Measurements from ENCODE around the gene INPP5E.

Gene INPP5E

GRCh38 chr9:136442265-136442664 is 2.6 kb upstream of the INPP5E start:
- Histone ChIP-seq H3K4me3 (ENCODE audit: low read length) (no peak overlapping the region), H3K9me3 (ENCODE audit: control insufficient read depth, low read length) (no peaks in the 10 kb centered on the region), H3K36me3 (ENCODE audit: control insufficient read depth, insufficient read depth, low read length, severe bottlenecking) (peaks cover 67% of the 10 kb centered on the region), H3K27me3 (replicated peaks; ENCODE audit: control insufficient read depth, insufficient read depth, low read length) (no peaks in the 10 kb centered on the region), H3K9ac (ENCODE audit: low read length) (no peak overlapping the region), H3K4me1 (ENCODE audit: control insufficient read depth, insufficient read depth, low read length) (peaks cover 16% of the 10 kb centered on the region)
- no peak for DNase-seq (ENCODE audit: low read depth)

GRCh38 chr9:136441681-136442245 is 2.1 kb upstream of the INPP5E start:
- Histone ChIP-seq H3K9me3 (ENCODE audit: control insufficient read depth, low read length) (no peaks in the 10 kb centered on the region), H3K4me1 (ENCODE audit: control insufficient read depth, insufficient read depth, low read length) (peaks cover 21% of the 10 kb centered on the region), H3K4me3 (ENCODE audit: low read length) (no peak overlapping the region), H3K36me3 (ENCODE audit: control insufficient read depth, insufficient read depth, low read length, severe bottlenecking) (peaks cover 62% of the 10 kb centered on the region), H3K27me3 (replicated peaks; ENCODE audit: control insufficient read depth, insufficient read depth, low read length) (no peaks in the 10 kb centered on the region), H3K9ac (ENCODE audit: low read length) (no peak overlapping the region)
- DNase-seq (ENCODE audit: low read depth), result no peak

- peaks cover 57% of the 10 kb centered on the region for H3K36me3 ChIP-seq (ENCODE audit: control insufficient read depth, insufficient read depth, low read length, severe bottlenecking)
Measured at GRCh38 chr9:136441191-136441680, 1.6 kb upstream of the INPP5E start.

GRCh38 chr9:136438548-136439480 is 831 bp downstream of the INPP5E start:
- DNase-seq (ENCODE audit: low read depth), result peak; percentile 59
- Histone ChIP-seq H3K4me1 (ENCODE audit: control insufficient read depth, insufficient read depth, low read length) (peaks cover 25% of the 10 kb centered on the region), H3K4me3 (ENCODE audit: low read length) (peak overlapping the region; percentile 87), H3K36me3 (ENCODE audit: control insufficient read depth, insufficient read depth, low read length, severe bottlenecking) (peaks cover 35% of the 10 kb centered on the region), H3K9me3 (ENCODE audit: control insufficient read depth, low read length) (no peaks in the 10 kb centered on the region), H3K27me3 (replicated peaks; ENCODE audit: control insufficient read depth, insufficient read depth, low read length) (no peaks in the 10 kb centered on the region), H3K9ac (ENCODE audit: low read length) (peak overlapping the region; percentile 90)

More at GRCh38 chr9:136441191-136441680, 1.6 kb upstream of the INPP5E start:
- peaks cover 25% of the 10 kb centered on the region for H3K4me1 ChIP-seq (ENCODE audit: control insufficient read depth, insufficient read depth, low read length)
- H3K27me3 ChIP-seq (replicated peaks; ENCODE audit: control insufficient read depth, insufficient read depth, low read length), result no peaks in the 10 kb centered on the region
- H3K9ac ChIP-seq (ENCODE audit: low read length), result no peak overlapping the region
- DNase-seq (ENCODE audit: low read depth), result no peak
- no peak overlapping the region for H3K4me3 ChIP-seq (ENCODE audit: low read length)
- H3K9me3 ChIP-seq (ENCODE audit: control insufficient read depth, low read length), result no peaks in the 10 kb centered on the region

- Histone ChIP-seq H3K27me3 (replicated peaks; ENCODE audit: control insufficient read depth, insufficient read depth, low read length) (no peaks in the 10 kb centered on the region), H3K4me1 (ENCODE audit: control insufficient read depth, insufficient read depth, low read length) (peaks cover 25% of the 10 kb centered on the region), H3K9ac (ENCODE audit: low read length) (peak overlapping the region; percentile 90), H3K36me3 (ENCODE audit: control insufficient read depth, insufficient read depth, low read length, severe bottlenecking) (peaks cover 27% of the 10 kb centered on the region), H3K4me3 (ENCODE audit: low read length) (peak overlapping the region; percentile 87), H3K9me3 (ENCODE audit: control insufficient read depth, low read length) (no peaks in the 10 kb centered on the region)
- DNase-seq (ENCODE audit: low read depth), result no peak
Measured at GRCh38 chr9:136437839-136438547, 1.7 kb downstream of the INPP5E start.

- H3K27me3 ChIP-seq (replicated peaks; ENCODE audit: control insufficient read depth, insufficient read depth, low read length), result no peaks in the 10 kb centered on the region
- H3K36me3 ChIP-seq (ENCODE audit: control insufficient read depth, insufficient read depth, low read length, severe bottlenecking), result peaks cover 27% of the 10 kb centered on the region
- peak overlapping the region; percentile 90 for H3K9ac ChIP-seq (ENCODE audit: low read length)
- no peaks in the 10 kb centered on the region for H3K9me3 ChIP-seq (ENCODE audit: control insufficient read depth, low read length)
- DNase-seq (ENCODE audit: low read depth), result peak; percentile 52
- H3K4me1 ChIP-seq (ENCODE audit: control insufficient read depth, insufficient read depth, low read length), result peaks cover 25% of the 10 kb centered on the region
- peak overlapping the region; percentile 87 for H3K4me3 ChIP-seq (ENCODE audit: low read length)
Measured at GRCh38 chr9:136437430-136437829, 2.2 kb downstream of the INPP5E start.

GRCh38 chr9:136436055-136436634 is 3.5 kb downstream of the INPP5E start:
- Histone ChIP-seq H3K4me1 (ENCODE audit: control insufficient read depth, insufficient read depth, low read length) (peaks cover 25% of the 10 kb centered on the region), H3K36me3 (ENCODE audit: control insufficient read depth, insufficient read depth, low read length, severe bottlenecking) (peaks cover 21% of the 10 kb centered on the region), H3K9me3 (ENCODE audit: control insufficient read depth, low read length) (no peaks in the 10 kb centered on the region), H3K27me3 (replicated peaks; ENCODE audit: control insufficient read depth, insufficient read depth, low read length) (no peaks in the 10 kb centered on the region), H3K9ac (ENCODE audit: low read length) (no peak overlapping the region), H3K4me3 (ENCODE audit: low read length) (no peak overlapping the region)
- no peak for DNase-seq (ENCODE audit: low read depth)

- no peak for DNase-seq (ENCODE audit: low read depth)
- peaks cover 20% of the 10 kb centered on the region for H3K4me1 ChIP-seq (ENCODE audit: control insufficient read depth, insufficient read depth, low read length)
- H3K9ac ChIP-seq (ENCODE audit: low read length), result no peak overlapping the region
- no peaks in the 10 kb centered on the region for H3K27me3 ChIP-seq (replicated peaks; ENCODE audit: control insufficient read depth, insufficient read depth, low read length)
- H3K9me3 ChIP-seq (ENCODE audit: control insufficient read depth, low read length), result no peaks in the 10 kb centered on the region
- H3K4me3 ChIP-seq (ENCODE audit: low read length), result no peak overlapping the region
- H3K36me3 ChIP-seq (ENCODE audit: control insufficient read depth, insufficient read depth, low read length, severe bottlenecking), result peaks cover 22% of the 10 kb centered on the region
Measured at GRCh38 chr9:136434580-136435169, 5.0 kb downstream of the INPP5E start.

GRCh38 chr9:136433849-136434579 is 5.6 kb downstream of the INPP5E start:
- H3K27me3 ChIP-seq (replicated peaks; ENCODE audit: control insufficient read depth, insufficient read depth, low read length), result no peaks in the 10 kb centered on the region
- peaks cover 28% of the 10 kb centered on the region for H3K36me3 ChIP-seq (ENCODE audit: control insufficient read depth, insufficient read depth, low read length, severe bottlenecking)
- no peak overlapping the region for H3K4me3 ChIP-seq (ENCODE audit: low read length)
- H3K9ac ChIP-seq (ENCODE audit: low read length), result no peak overlapping the region
- no peak for DNase-seq (ENCODE audit: low read depth)
- H3K9me3 ChIP-seq (ENCODE audit: control insufficient read depth, low read length), result no peaks in the 10 kb centered on the region
- peaks cover 20% of the 10 kb centered on the region for H3K4me1 ChIP-seq (ENCODE audit: control insufficient read depth, insufficient read depth, low read length)

GRCh38 chr9:136433043-136433715 is 6.5 kb downstream of the INPP5E start:
- Histone ChIP-seq H3K9me3 (ENCODE audit: control insufficient read depth, low read length) (no peaks in the 10 kb centered on the region), H3K27me3 (replicated peaks; ENCODE audit: control insufficient read depth, insufficient read depth, low read length) (no peaks in the 10 kb centered on the region), H3K9ac (ENCODE audit: low read length) (no peak overlapping the region), H3K36me3 (ENCODE audit: control insufficient read depth, insufficient read depth, low read length, severe bottlenecking) (peaks cover 32% of the 10 kb centered on the region), H3K4me1 (ENCODE audit: control insufficient read depth, insufficient read depth, low read length) (peaks cover 19% of the 10 kb centered on the region), H3K4me3 (ENCODE audit: low read length) (no peak overlapping the region)
- DNase-seq (ENCODE audit: low read depth), result no peak

Measured in adipocyte (in vitro differentiated cells).